Liver (tissue), 9 donors: ENCODE measurements around the gene COL11A2. TPM values are rescaled to one million over a fixed set of nuclear protein-coding genes. Genes with fewer than 3 reads are reported as not detected.

ENCODE experiments used
- DNase-seq: peaks from one replicate; pipeline ENCODE4 v3.0.0-alpha.2; 2017; ENCODE audit warnings: low spot score
- H3K27ac ChIP-seq, 2 donors: one replicate each; pipeline ENCODE4 v1.7.0; 2013; ENCODE audit warnings: inconsistent platforms in 2 of 2, low read length in 2 of 2, control low read depth in 1 of 2, low read depth in 1 of 2, mild to moderate bottlenecking in 1 of 2
- H3K27me3 ChIP-seq, 4 donors: one replicate each; pipeline versions ENCODE4 v1.6.1 to v1.7.0; 2013; ENCODE audit warnings: low read length in 3 of 4, inconsistent platforms in 1 of 4, mild to moderate bottlenecking in 1 of 4, moderate library complexity in 1 of 4; ENCODE audit not compliant: control insufficient read depth in 4 of 4, insufficient read depth in 4 of 4
- H3K36me3 ChIP-seq, 4 donors: one replicate each; pipeline versions ENCODE4 v1.6.1 to v1.7.0; 2013; ENCODE audit warnings: low read length in 3 of 4, mild to moderate bottlenecking in 3 of 4, low read depth in 1 of 4, moderate library complexity in 1 of 4; ENCODE audit not compliant: control insufficient read depth in 4 of 4, insufficient read depth in 3 of 4
- H3K4me1 ChIP-seq, 4 donors: one replicate each; pipeline versions ENCODE4 v1.6.1 to v1.7.0; 2013; ENCODE audit warnings: low read length in 3 of 4, mild to moderate bottlenecking in 3 of 4, moderate library complexity in 1 of 4; ENCODE audit not compliant: control insufficient read depth in 4 of 4, insufficient read depth in 4 of 4
- H3K4me3 ChIP-seq, 3 donors: one replicate each; pipeline versions ENCODE4 v1.6.1 to v1.7.0; 2013; ENCODE audit warnings: low read length in 3 of 3, control low read depth in 1 of 3, low read depth in 1 of 3, mild to moderate bottlenecking in 1 of 3
- H3K9ac ChIP-seq, 2 donors: one replicate each; pipeline ENCODE4 v1.7.0; 2013; ENCODE audit warnings: low read length in 2 of 2, mild to moderate bottlenecking in 2 of 2, moderate library complexity in 2 of 2, control low read depth in 1 of 2, low read depth in 1 of 2
- H3K9me3 ChIP-seq, 4 donors: one replicate each; pipeline versions ENCODE4 v1.6.1 to v1.7.0; 2013; ENCODE audit warnings: low read length in 3 of 4; ENCODE audit not compliant: control insufficient read depth in 4 of 4
- EGR1 ChIP-seq, 2 donors: IDR thresholded peaks; 2 replicates each; pipeline ENCODE4 v1.6.1; 2016 to 2018; ENCODE audit warnings: antibody characterized with exemption in 2 of 2, low read depth in 2 of 2
- FOXA1 ChIP-seq: IDR thresholded peaks from 2 replicates; pipeline ENCODE4 v1.6.1; 2016; ENCODE audit warnings: antibody characterized with exemption
- FOXA2 ChIP-seq: IDR thresholded peaks from 2 replicates; pipeline ENCODE4 v1.6.1; 2016; ENCODE audit warnings: antibody characterized with exemption
- GABPA ChIP-seq, 2 donors: IDR thresholded peaks in 1 of 2; conservative IDR thresholded peaks in 1 of 2; 2 replicates each; pipeline ENCODE4 v1.6.1; 2016; ENCODE audit warnings: antibody characterized with exemption in 2 of 2, mild to moderate bottlenecking in 1 of 2, moderate library complexity in 1 of 2
- HNF4A ChIP-seq, 2 donors: conservative IDR thresholded peaks; 2 replicates each; pipeline ENCODE4 v1.6.1; 2016; ENCODE audit warnings: antibody characterized with exemption in 2 of 2, mild to moderate bottlenecking in 2 of 2
- HNF4G ChIP-seq: IDR thresholded peaks from 2 replicates; pipeline ENCODE4 v1.6.1; 2016; ENCODE audit warnings: antibody characterized with exemption
- JUND ChIP-seq, 2 donors: IDR thresholded peaks; 2 replicates each; pipeline ENCODE4 v1.6.1; 2016; ENCODE audit warnings: antibody characterized with exemption in 2 of 2
- NR2F2 ChIP-seq: IDR thresholded peaks from 2 replicates; pipeline ENCODE4 v1.6.1; 2016; ENCODE audit warnings: antibody characterized with exemption
- RAD21 ChIP-seq, 2 donors: IDR thresholded peaks; 2 replicates each; pipeline ENCODE4 v1.6.1; 2016; ENCODE audit warnings: antibody characterized with exemption in 2 of 2, mild to moderate bottlenecking in 2 of 2
- RXRA ChIP-seq, 2 donors: IDR thresholded peaks; 2 replicates each; pipeline ENCODE4 v1.6.1; 2017 to 2018; ENCODE audit warnings: antibody characterized with exemption in 2 of 2, mild to moderate bottlenecking in 1 of 2
- SP1 ChIP-seq: IDR thresholded peaks from 2 replicates; pipeline ENCODE4 v1.6.1; 2018; ENCODE audit warnings: antibody characterized with exemption, mild to moderate bottlenecking
- TAF1 ChIP-seq: conservative IDR thresholded peaks from 2 replicates; pipeline ENCODE4 v1.6.1; 2016; ENCODE audit warnings: antibody characterized with exemption, mild to moderate bottlenecking
- YY1 ChIP-seq: IDR thresholded peaks from 2 replicates; pipeline ENCODE4 v1.6.1; 2016; ENCODE audit warnings: antibody characterized with exemption, mild to moderate bottlenecking
- WGBS: extraction: QIAGEN DNeasy Blood & Tissue Kit; methylation state at CpG from one replicate; pipeline ENCODE4 v1.1.7; 2013; 5-methylcytosine and 5-hydroxymethylcytosine counted together
- polyA plus RNA-seq, 2 donors: library from polyadenylated mRNA; stranded (reverse) in 1 of 2; unstranded in 1 of 2; fragments of 200-250 nt in 1 of 2; fragments of >200 nt in 1 of 2; fragmentation: Nextera tagmentation in 1 of 2; extraction: Ambion mirVana in 1 of 2; gene quantifications; one replicate each; pipeline versions ENCODE4 v1.2.1 to v1.2.3, GENCODE V29; 2013 to 2015
- total RNA-seq, 2 donors: library from RNA; depleted of rRNA; stranded (reverse); fragments of >200 nt; gene quantifications; one replicate each; pipeline ENCODE4 v1.2.3, GENCODE V29; 2014
- TF ChIP-seq, protein P1 (sequence below): IDR thresholded peaks from 2 replicates; pipeline ENCODE4 v1.6.1; 2016; ENCODE audit warnings: antibody characterized with exemption, mild to moderate bottlenecking
- TF ChIP-seq, protein P2 (sequence below): fragments of 150-350 bp; IDR thresholded peaks from 2 replicates; pipeline ENCODE4 v1.5.1; 2017; ENCODE audit warnings: improper control_type of control experiment, low read depth, low read length; ENCODE audit not compliant: missing input control
- TF ChIP-seq, protein P3 (sequence below): IDR thresholded peaks from 2 replicates; pipeline ENCODE4 v1.6.1; 2016; ENCODE audit warnings: antibody characterized with exemption
- TF ChIP-seq, protein P4 (sequence below): IDR thresholded peaks from 2 replicates; pipeline ENCODE4 v1.6.1; 2016; ENCODE audit warnings: antibody characterized with exemption
- TF ChIP-seq, protein P5 (sequence below): IDR thresholded peaks from 2 replicates; pipeline ENCODE4 v1.6.1; 2016; ENCODE audit warnings: antibody characterized with exemption
- donor health status: healthy.
- donor health status: healthy.
- donor health status: healthy.
- donor health status: healthy.
- donor health status: healthy.

The COL11A2 gene
- total and polyA plus RNA-seq, 4 donors = 0.15 to 0.59 (median 0.27) TPM

DNA sequence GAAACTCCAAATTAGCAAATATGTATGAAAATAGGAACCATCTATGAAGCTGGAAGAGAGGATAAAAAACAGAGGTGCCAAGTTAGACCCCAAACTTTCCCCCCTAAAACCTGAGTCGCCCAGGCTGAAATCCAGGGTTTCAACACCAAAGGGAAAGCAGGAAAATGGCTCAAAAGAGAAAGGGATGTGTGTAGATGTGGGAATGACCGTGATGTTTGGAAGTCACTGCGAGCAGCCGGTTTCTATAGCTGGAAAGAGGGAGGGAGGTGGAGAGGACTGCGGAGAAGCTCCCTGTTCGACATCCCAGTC lies 20.5 kb upstream of the COL11A2 start:
- no peak overlapping the region for H3K27ac ChIP-seq
- DNase-seq = no peak
- H3K9ac ChIP-seq = no peak overlapping the region
- TF ChIP-seq, protein P1, sequence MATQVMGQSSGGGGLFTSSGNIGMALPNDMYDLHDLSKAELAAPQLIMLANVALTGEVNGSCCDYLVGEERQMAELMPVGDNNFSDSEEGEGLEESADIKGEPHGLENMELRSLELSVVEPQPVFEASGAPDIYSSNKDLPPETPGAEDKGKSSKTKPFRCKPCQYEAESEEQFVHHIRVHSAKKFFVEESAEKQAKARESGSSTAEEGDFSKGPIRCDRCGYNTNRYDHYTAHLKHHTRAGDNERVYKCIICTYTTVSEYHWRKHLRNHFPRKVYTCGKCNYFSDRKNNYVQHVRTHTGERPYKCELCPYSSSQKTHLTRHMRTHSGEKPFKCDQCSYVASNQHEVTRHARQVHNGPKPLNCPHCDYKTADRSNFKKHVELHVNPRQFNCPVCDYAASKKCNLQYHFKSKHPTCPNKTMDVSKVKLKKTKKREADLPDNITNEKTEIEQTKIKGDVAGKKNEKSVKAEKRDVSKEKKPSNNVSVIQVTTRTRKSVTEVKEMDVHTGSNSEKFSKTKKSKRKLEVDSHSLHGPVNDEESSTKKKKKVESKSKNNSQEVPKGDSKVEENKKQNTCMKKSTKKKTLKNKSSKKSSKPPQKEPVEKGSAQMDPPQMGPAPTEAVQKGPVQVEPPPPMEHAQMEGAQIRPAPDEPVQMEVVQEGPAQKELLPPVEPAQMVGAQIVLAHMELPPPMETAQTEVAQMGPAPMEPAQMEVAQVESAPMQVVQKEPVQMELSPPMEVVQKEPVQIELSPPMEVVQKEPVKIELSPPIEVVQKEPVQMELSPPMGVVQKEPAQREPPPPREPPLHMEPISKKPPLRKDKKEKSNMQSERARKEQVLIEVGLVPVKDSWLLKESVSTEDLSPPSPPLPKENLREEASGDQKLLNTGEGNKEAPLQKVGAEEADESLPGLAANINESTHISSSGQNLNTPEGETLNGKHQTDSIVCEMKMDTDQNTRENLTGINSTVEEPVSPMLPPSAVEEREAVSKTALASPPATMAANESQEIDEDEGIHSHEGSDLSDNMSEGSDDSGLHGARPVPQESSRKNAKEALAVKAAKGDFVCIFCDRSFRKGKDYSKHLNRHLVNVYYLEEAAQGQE = no peak
- no peak for TF ChIP-seq GABPA (IDR thresholded peaks at IDR 0.05 in 1 of 2, conservative IDR thresholded peaks at IDR 0.05 in 1 of 2)
- no peak for TF ChIP-seq SP1
- no peak for TF ChIP-seq RAD21 (IDR thresholded peaks at IDR 0.05)
- no peak for TF ChIP-seq HNF4A (conservative IDR thresholded peaks at IDR 0.05)
- TF ChIP-seq, protein P2, sequence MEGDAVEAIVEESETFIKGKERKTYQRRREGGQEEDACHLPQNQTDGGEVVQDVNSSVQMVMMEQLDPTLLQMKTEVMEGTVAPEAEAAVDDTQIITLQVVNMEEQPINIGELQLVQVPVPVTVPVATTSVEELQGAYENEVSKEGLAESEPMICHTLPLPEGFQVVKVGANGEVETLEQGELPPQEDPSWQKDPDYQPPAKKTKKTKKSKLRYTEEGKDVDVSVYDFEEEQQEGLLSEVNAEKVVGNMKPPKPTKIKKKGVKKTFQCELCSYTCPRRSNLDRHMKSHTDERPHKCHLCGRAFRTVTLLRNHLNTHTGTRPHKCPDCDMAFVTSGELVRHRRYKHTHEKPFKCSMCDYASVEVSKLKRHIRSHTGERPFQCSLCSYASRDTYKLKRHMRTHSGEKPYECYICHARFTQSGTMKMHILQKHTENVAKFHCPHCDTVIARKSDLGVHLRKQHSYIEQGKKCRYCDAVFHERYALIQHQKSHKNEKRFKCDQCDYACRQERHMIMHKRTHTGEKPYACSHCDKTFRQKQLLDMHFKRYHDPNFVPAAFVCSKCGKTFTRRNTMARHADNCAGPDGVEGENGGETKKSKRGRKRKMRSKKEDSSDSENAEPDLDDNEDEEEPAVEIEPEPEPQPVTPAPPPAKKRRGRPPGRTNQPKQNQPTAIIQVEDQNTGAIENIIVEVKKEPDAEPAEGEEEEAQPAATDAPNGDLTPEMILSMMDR = no peak
- no peak for TF ChIP-seq EGR1 (IDR thresholded peaks at IDR 0.05; ENCODE audit: low read depth in 2 of 2)
- TF ChIP-seq YY1 = no peak
- TF ChIP-seq, protein P3, sequence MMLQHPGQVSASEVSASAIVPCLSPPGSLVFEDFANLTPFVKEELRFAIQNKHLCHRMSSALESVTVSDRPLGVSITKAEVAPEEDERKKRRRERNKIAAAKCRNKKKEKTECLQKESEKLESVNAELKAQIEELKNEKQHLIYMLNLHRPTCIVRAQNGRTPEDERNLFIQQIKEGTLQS = no peak
- TF ChIP-seq, protein P4, sequence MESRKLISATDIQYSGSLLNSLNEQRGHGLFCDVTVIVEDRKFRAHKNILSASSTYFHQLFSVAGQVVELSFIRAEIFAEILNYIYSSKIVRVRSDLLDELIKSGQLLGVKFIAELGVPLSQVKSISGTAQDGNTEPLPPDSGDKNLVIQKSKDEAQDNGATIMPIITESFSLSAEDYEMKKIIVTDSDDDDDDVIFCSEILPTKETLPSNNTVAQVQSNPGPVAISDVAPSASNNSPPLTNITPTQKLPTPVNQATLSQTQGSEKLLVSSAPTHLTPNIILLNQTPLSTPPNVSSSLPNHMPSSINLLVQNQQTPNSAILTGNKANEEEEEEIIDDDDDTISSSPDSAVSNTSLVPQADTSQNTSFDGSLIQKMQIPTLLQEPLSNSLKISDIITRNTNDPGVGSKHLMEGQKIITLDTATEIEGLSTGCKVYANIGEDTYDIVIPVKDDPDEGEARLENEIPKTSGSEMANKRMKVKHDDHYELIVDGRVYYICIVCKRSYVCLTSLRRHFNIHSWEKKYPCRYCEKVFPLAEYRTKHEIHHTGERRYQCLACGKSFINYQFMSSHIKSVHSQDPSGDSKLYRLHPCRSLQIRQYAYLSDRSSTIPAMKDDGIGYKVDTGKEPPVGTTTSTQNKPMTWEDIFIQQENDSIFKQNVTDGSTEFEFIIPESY = no peak
- TF ChIP-seq RXRA (IDR thresholded peaks at IDR 0.05) = no peak
- TF ChIP-seq, protein P5, sequence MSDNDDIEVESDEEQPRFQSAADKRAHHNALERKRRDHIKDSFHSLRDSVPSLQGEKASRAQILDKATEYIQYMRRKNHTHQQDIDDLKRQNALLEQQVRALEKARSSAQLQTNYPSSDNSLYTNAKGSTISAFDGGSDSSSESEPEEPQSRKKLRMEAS = no peak
- no peak for TF ChIP-seq FOXA2
- TF ChIP-seq JUND (IDR thresholded peaks at IDR 0.05) = no peak
- TF ChIP-seq FOXA1 = no peak
- TF ChIP-seq HNF4G = no peak
- TF ChIP-seq NR2F2 = no peak
- no peak for TF ChIP-seq TAF1
- peak overlapping the region in 1 of 3 donors; percentile 31 for H3K4me3 ChIP-seq
- H3K4me1 ChIP-seq = peaks cover 0 to 22% (median 16%) of the 10 kb centered on the region in 4 donors
- peaks cover 0 to 17% (median 7%) of the 10 kb centered on the region in 4 donors for H3K36me3 ChIP-seq
- no peaks in the 10 kb centered on the region for H3K9me3 ChIP-seq
- H3K27me3 ChIP-seq = no peaks in the 10 kb centered on the region
- WGBS = 8% methylated on average over 6 of the region's 6 CpGs
